IPS-18c (cell line): ENCODE measurements around the gene APOBEC3C.
"Not testable (repeated sequence)": the region's sequence is repeated elsewhere in the genome, so short reads cannot be mapped to it uniquely, and the experiment has no call there.

Source experiments
- H3K4me3 ChIP-seq: 2 replicates; pipeline ENCODE4 v1.7.0; 2013; ENCODE audit warnings: low read depth, mild to moderate bottlenecking, low read length, moderate library complexity; ENCODE audit not compliant: insufficient read depth
- H3K9me3 ChIP-seq: one replicate; pipeline ENCODE4 v1.6.1; 2013; ENCODE audit warnings: mild to moderate bottlenecking, low read length, moderate library complexity; ENCODE audit not compliant: control insufficient read depth, insufficient read depth

The APOBEC3C gene

GRCh38 chr22:39012533-39013511, 1.2 kb upstream of the APOBEC3C start:
- Histone ChIP-seq H3K9me3 (no peaks in the 10 kb centered on the region), H3K4me3 (no peak overlapping the region)

- H3K9me3 ChIP-seq = not testable (repeated sequence)
- peak overlapping the region; percentile 11; the same call in 1 of the 2 replicates for H3K4me3 ChIP-seq
These were observed 506 bp upstream of the APOBEC3C start for GRCh38 chr22:39013561-39013941.

- not testable (repeated sequence) for H3K9me3 ChIP-seq
- peak overlapping the region; percentile 20; the same call in 1 of the 2 replicates for H3K4me3 ChIP-seq
These were observed 665 bp downstream of the APOBEC3C start for GRCh38 chr22:39014723-39015121.

GRCh38 chr22:39016592-39016991, 2.5 kb downstream of the APOBEC3C start:
- no peaks in the 10 kb centered on the region for H3K9me3 ChIP-seq

GRCh38 chr22:39017596-39018365, 3.7 kb downstream of the APOBEC3C start:
- Histone ChIP-seq H3K9me3 (no peaks in the 10 kb centered on the region), H3K4me3 (peak overlapping the region; percentile 40)

More at GRCh38 chr22:39016592-39016991, 2.5 kb downstream of the APOBEC3C start:
- H3K4me3 ChIP-seq = no peak overlapping the region; the same call in 1 of the 2 replicates

- peak overlapping the region; percentile 20 for H3K4me3 ChIP-seq
- H3K9me3 ChIP-seq = not testable (repeated sequence)
These were observed 6.1 kb downstream of the APOBEC3C start for GRCh38 chr22:39020021-39020651.

GRCh38 chr22:39021552-39022250, 7.6 kb downstream of the APOBEC3C start:
- Histone ChIP-seq H3K4me3 (no peak overlapping the region), H3K9me3 (no peaks in the 10 kb centered on the region)

- no peak overlapping the region for H3K4me3 ChIP-seq
- H3K9me3 ChIP-seq = no peaks in the 10 kb centered on the region
These were observed 10.7 kb downstream of the APOBEC3C start for GRCh38 chr22:39024519-39025308.

GRCh38 chr22:39026509-39027150, 12.6 kb downstream of the APOBEC3C start:
- Histone ChIP-seq H3K9me3 (no peaks in the 10 kb centered on the region), H3K4me3 (no peak overlapping the region)

GRCh38 chr22:39027717-39028116, 13.7 kb downstream of the APOBEC3C start:
- H3K9me3 ChIP-seq = no peaks in the 10 kb centered on the region
- no peak overlapping the region for H3K4me3 ChIP-seq

- Histone ChIP-seq H3K9me3 (no peaks in the 10 kb centered on the region), H3K4me3 (no peak overlapping the region)
These were observed 14.2 kb downstream of the APOBEC3C start for GRCh38 chr22:39028281-39028680.

- no peaks in the 10 kb centered on the region for H3K9me3 ChIP-seq
- no peak overlapping the region; the same call in 1 of the 2 replicates for H3K4me3 ChIP-seq
These were observed 15.2 kb downstream of the APOBEC3C start for GRCh38 chr22:39029227-39029626.

GRCh38 chr22:39030705-39031104, 16.6 kb downstream of the APOBEC3C start:
- Histone ChIP-seq H3K9me3 (no peaks in the 10 kb centered on the region), H3K4me3 (no peak overlapping the region)

- not testable (repeated sequence) for H3K4me3 ChIP-seq, H3K9me3 ChIP-seq
These were observed 17.6 kb downstream of the APOBEC3C start for GRCh38 chr22:39031434-39032295.

GRCh38 chr22:39037071-39037470, 23.0 kb downstream of the APOBEC3C start:
- H3K4me3 ChIP-seq = not testable (repeated sequence)

More at GRCh38 chr22:39037071-39037470, 23.0 kb downstream of the APOBEC3C start:
- not testable (repeated sequence) for H3K9me3 ChIP-seq
